ENCODE measurements around the gene CAMTA1. TPM values are rescaled to one million over a fixed set of nuclear protein-coding genes. Genes with fewer than 3 reads are reported as not detected.
A peak's percentile ranks its signal among the peaks of the same experiment; 100 is the strongest.

Gene CAMTA1
- total and polyA plus RNA-seq, 8 donors: 13.0 to 54.2 (median 23.6) TPM

GRCh38 chr1:7751174-7751573, 965.9 kb downstream of the CAMTA1 start:
- TF ChIP-seq, protein P1, sequence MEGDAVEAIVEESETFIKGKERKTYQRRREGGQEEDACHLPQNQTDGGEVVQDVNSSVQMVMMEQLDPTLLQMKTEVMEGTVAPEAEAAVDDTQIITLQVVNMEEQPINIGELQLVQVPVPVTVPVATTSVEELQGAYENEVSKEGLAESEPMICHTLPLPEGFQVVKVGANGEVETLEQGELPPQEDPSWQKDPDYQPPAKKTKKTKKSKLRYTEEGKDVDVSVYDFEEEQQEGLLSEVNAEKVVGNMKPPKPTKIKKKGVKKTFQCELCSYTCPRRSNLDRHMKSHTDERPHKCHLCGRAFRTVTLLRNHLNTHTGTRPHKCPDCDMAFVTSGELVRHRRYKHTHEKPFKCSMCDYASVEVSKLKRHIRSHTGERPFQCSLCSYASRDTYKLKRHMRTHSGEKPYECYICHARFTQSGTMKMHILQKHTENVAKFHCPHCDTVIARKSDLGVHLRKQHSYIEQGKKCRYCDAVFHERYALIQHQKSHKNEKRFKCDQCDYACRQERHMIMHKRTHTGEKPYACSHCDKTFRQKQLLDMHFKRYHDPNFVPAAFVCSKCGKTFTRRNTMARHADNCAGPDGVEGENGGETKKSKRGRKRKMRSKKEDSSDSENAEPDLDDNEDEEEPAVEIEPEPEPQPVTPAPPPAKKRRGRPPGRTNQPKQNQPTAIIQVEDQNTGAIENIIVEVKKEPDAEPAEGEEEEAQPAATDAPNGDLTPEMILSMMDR (IDR thresholded peaks at IDR 0.05): no peak
- no peak for DNase-seq
- Histone ChIP-seq H3K4me1 (no peaks in the 10 kb centered on the region), H3K36me3 (no peaks in the 10 kb centered on the region), H3K27ac (no peak overlapping the region), H3K4me3 (no peak overlapping the region), H3K9me3 (no peaks in the 10 kb centered on the region), H3K27me3 (no peaks in the 10 kb centered on the region)
- intact Hi-C loops (cut with DNase I): loop anchor here in 1 of 3 donors (5.0 kb wide), 1 partner anchor 84 kb away; no protein-coding TSS in a partner anchor
- WGBS, 2 donors: 82 to 90% methylated on average over 11 of the region's 11 CpGs
- ATAC-seq: no peak
- no peak for FAIRE-seq

- Histone ChIP-seq H3K4me3 (no peak overlapping the region), H3K9me3 (no peaks in the 10 kb centered on the region), H3K4me1 (no peaks in the 10 kb centered on the region), H3K27me3 (no peaks in the 10 kb centered on the region), H3K27ac (no peak overlapping the region), H3K36me3 (no peaks in the 10 kb centered on the region)
- ATAC-seq (peak; percentile 86 to 95 (median 88)), DNase-seq (peak in 4 of 6 donors; percentile 33 to 72 (median 44)), FAIRE-seq (peak; percentile 64)
- intact Hi-C loops (cut with DNase I): loop anchor here in 2 of 3 donors (2.0 to 5.0 kb wide), 2 partner anchors 85 to 86 kb away; no protein-coding TSS in a partner anchor
- TF ChIP-seq, protein P1 (IDR thresholded peaks at IDR 0.05): peak in 3 of 4 donors; percentile 36 to 70 (median 64)
- 8 to 11% methylated on average over 18 of the region's 18 CpGs for WGBS, 2 donors
These were observed 967.5 kb downstream of the CAMTA1 start for GRCh38 chr1:7752512-7753417.

GRCh38 chr1:7753641-7754040, 968.4 kb downstream of the CAMTA1 start:
- Histone ChIP-seq H3K9me3 (no peaks in the 10 kb centered on the region), H3K36me3 (no peaks in the 10 kb centered on the region), H3K27ac (no peak overlapping the region), H3K4me1 (no peaks in the 10 kb centered on the region), H3K4me3 (no peak overlapping the region), H3K27me3 (no peaks in the 10 kb centered on the region)
- intact Hi-C loops (cut with DNase I): loop anchor here in 2 of 3 donors (2.0 to 5.0 kb wide), 2 partner anchors 86 to 87 kb away; no protein-coding TSS in a partner anchor
- TF ChIP-seq, protein P1 (IDR thresholded peaks at IDR 0.05): no peak
- FAIRE-seq: no peak
- ATAC-seq: no peak
- no peak for DNase-seq
- 60 to 69% methylated on average over 3 of the region's 3 CpGs for WGBS, 2 donors

DNA sequence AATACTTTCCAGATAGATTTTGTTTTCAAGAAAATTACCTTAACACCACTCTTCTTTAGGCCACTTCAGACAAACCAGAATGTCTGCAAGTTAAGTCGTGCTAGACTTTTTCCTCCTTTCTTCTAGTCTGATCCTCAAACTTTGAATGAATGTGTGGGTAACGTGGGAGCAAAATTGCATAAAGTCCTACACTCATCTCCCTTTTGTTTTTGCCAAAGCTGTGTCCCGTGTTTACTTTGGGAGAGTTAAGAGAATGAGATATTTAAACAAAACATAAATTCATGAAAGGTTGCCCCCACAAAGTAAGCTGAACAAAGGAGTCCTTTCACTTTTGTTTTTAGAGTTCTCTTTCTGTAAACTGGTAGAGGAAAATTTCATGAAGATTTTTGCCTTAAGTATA, 969.0 kb downstream of the CAMTA1 start:
- TF ChIP-seq, protein P1 (IDR thresholded peaks at IDR 0.05): no peak
- FAIRE-seq (no peak), DNase-seq (no peak), ATAC-seq (no peak)
- WGBS, 2 donors: 66 to 71% methylated on average over 3 of the region's 3 CpGs
- Histone ChIP-seq H3K4me1 (no peaks in the 10 kb centered on the region), H3K27ac (no peak overlapping the region), H3K4me3 (no peak overlapping the region), H3K27me3 (no peaks in the 10 kb centered on the region), H3K9me3 (no peaks in the 10 kb centered on the region), H3K36me3 (no peaks in the 10 kb centered on the region)
- intact Hi-C loops (cut with DNase I): loop anchor here in 1 of 3 donors (5.0 kb wide), 1 partner anchor 87 kb away; no protein-coding TSS in a partner anchor
